Stimulated activated CD8-positive, alpha-beta memory T cell treated with anti-CD3 and anti-CD28 coated beads, Interleukin-7, amount 100 ng/mL, for 1 hour (primary cell): ENCODE measurements around the gene KRT20.
"Not testable (repeated sequence)": the region's sequence is repeated elsewhere in the genome, so short reads cannot be mapped to it uniquely, and the experiment has no call there.

Experiments
- DNase-seq, 2 donors: peaks; one replicate each; pipeline ENCODE4 v3.0.0-alpha.2; 2020; ENCODE audit warnings: low read depth in 2 of 2

KRT20 gene

GRCh38 chr17:40900809-40901356, 15.8 kb upstream of the KRT20 start:
- no peak for DNase-seq

DNA sequence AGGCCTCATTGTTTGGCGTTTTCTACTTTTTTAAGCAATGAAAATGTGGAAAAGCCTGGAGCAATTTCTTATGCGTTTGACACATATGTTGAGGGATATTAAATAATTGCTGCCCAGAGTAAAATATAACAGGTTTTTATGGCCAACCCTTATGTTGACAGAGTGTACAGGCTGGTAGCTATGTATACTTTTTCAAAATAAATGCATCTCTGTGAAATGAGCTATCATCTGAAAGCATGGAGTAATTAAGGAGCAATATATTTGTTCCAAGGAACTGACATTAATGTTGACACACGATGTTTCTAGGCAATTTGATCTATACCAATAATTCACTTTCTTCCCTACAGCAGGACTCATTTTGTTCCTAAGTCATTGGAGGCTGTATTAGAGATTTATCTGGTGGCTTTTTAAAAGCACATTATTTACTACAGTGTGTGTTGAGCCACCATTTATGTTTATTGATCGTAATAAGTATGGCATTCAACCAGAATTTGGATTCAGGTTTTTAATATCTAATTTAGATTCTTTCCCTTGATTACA, 11.9 kb upstream of the KRT20 start:
- DNase-seq, result no peak

DNA sequence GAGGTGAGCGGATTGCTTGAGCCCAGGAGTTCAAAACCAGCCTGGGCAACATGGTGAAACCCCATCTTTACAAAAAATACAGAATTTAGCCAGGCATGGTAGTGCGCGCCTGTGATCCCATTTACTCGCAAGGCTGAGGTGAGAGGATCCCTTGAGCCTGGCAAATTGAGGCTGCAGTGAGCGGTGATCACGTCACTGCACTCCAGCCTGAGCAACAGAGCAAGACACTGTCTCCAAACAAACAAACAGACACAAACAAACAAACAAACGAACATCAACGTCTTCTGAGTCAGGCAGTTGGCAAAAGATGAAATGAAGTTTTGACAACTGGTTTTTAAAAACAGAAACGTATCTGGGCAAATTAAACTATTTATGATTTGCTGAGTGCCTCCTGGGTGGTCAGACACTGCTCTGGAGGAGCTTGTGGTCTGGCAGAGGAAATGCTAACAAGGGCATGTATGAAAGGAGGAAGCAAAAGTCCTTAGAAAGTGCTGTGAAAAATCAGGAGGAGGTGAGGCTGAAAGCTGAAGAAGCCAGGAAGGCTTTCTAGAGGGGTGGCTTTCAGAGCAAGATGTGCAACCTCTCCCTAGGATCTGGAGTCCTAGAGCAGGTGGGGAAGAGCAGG, 10.2 kb upstream of the KRT20 start:
- DNase-seq, result no peak

- DNase-seq, result no peak
Measured at GRCh38 chr17:40888196-40888720, 3.2 kb upstream of the KRT20 start.

DNA sequence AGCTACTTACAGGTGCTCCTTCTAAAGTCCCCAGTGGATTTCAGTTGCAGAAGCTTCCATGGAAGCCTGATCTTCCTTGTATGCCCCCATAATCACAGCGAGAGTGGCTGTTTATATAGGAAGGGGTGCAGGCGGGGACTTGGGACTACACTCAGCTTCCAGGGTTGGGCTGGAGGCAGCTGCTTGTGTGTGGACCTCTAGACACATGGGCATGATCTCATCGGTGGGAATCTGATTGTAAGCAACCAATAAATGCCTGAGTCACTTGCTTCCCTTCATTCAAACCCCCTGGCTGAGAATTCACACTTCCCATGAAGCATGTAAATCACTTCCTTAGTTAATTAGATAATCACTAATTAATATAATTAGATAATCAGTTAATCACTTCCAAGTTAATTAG, 1.0 kb upstream of the KRT20 start:
- DNase-seq, result no peak

DNA sequence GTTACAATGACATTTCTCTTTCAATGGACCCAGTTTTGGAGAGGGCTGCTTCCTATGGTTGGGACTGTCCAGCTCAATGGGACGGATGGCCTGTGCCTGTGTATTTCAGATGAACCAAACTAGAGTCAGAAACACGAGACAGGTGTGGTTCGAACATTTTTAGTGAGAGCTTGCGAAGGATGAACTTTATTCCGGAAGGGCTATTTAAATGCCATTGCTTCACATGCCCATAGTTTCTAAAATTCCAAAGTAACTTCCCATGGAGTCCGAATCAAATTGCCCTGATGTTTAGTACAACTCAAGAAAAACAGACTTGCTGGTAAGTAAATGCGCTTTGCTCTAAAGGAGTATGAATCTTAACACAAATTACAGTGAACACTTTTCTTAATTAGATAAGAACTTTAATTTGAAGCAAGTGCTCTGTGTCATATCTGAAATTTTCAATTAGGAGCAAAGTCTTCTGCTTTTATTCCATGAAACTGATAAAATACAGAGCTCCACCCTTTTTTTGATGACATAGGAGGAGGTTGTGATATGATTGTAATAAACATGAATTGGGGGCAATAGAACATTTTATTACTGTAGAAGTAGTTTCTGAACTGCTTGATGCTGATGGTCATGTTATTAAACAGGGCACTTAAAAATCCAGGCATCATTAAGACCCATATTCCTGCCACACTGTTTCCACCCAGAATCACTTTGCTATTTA, 1.3 kb downstream of the KRT20 start:
- no peak for DNase-seq

DNA sequence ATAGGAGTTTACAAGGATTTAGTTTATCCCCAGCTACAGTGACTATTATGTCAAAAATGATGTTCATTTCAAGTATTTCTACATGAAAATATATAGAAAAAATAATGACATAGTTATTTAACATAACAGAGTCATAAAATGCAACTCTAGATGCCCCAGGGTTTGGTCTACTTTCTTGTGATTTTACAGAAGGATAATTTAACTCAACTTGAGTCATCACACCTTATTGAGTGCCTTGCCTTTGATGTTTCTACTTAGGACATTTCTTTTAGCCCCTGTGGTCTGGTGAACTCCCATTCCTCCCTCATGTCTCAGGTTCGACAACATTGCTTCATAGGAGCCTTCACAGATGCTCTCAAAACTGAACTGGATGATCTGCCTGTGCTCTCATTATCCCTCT, 2.0 kb downstream of the KRT20 start:
- no peak for DNase-seq

DNA sequence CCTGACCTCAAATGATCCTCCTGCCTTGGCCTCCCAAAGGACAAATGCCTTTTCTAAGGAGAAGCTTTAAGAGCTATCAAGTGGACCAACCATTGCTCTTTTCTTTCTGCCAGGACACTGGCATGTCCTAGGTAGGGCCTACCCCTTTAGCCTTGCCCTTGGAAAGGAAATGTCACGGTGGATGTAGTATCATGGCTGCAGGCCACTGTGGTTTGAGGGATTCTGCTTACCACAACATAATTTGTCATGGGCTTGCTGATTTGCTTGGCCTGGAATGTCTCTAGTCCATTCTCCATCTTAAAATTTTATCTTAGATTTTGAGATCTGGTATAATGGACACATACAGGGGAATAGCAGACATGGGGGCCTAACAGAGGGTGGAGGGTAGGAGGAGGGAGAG, 6.0 kb downstream of the KRT20 start:
- no peak for DNase-seq

DNA sequence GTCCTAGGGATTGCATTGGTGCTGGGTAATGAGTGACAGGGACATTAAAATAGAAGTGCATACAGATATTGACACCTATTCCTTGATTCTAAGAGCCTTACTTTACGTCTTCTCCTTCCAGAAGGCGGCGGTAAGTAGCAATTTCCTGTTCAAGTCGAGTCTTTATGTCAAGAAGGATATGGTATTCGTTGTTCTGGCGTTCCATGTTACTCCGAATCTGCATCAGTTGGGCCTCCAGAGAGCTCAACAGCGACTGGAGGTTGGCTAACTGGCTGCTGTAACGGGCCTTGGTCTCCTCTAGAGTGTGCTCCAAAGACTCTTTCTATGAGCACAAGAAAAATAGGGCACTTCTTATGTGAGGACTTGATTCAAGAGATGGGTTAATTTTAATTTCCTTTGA, 7.0 kb downstream of the KRT20 start:
- no peak for DNase-seq

GRCh38 chr17:40873801-40874200, 11.2 kb downstream of the KRT20 start:
- DNase-seq, result no peak

DNA sequence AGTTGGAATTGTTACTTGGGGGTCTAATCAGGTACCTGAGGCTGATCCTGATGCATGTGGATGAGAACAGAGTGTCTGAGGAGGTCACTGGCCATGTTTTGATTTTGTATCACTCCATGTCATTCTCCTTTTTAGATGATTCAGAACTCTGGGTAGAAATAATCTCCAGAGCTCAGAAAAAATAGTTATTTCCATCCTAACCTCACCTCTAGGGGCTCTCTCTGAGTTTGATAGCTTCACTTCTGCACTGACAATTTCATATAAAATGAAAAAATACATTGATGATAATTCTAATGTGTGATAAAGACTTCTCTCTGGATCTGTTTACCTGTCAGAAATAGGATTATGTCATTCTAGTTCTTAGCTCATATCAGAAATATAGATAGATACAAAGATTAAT, 11.8 kb downstream of the KRT20 start:
- DNase-seq, result no peak

GRCh38 chr17:40872416-40872815, 12.6 kb downstream of the KRT20 start:
- no peak for DNase-seq

- no peak for DNase-seq
Measured at GRCh38 chr17:40871316-40871715, 13.7 kb downstream of the KRT20 start.

GRCh38 chr17:40870136-40870535, 14.9 kb downstream of the KRT20 start:
- no peak for DNase-seq

DNA sequence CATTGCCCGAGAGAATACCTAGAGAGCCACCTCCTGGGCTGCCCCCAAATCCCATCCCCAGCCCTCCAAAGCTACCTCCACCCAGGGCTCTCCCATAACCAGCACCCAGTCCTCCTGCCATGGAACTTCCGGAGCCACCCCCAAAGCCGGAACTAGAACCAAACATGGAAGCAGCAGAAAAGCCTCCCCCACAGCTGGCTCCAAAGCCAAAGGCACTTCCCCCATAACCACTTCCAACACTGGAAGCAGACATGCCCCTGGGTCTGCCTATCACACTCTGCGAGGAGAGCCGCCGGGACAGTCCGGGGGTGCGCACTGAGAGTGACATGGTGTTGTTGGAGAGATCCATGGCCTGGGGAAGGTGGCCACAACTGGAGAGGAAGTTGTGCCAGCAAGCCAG, 18.2 kb downstream of the KRT20 start, which contains the start of gene KRT12:
Gene KRT12 (minus strand): TSS at position 386 of the 400 bp plus-strand sequence. CDS start 37 bp downstream, at position 349.
- no peak for DNase-seq

- DNase-seq, result no peak
Measured at GRCh38 chr17:40864661-40865390, 20.2 kb downstream of the KRT20 start.

GRCh38 chr17:40862985-40863733, 21.9 kb downstream of the KRT20 start:
- no peak for DNase-seq

GRCh38 chr17:40859536-40859935, 25.5 kb downstream of the KRT20 start:
- DNase-seq, result no peak

- not testable (repeated sequence) for DNase-seq
Measured at GRCh38 chr17:40858667-40859066, 26.4 kb downstream of the KRT20 start.

DNA sequence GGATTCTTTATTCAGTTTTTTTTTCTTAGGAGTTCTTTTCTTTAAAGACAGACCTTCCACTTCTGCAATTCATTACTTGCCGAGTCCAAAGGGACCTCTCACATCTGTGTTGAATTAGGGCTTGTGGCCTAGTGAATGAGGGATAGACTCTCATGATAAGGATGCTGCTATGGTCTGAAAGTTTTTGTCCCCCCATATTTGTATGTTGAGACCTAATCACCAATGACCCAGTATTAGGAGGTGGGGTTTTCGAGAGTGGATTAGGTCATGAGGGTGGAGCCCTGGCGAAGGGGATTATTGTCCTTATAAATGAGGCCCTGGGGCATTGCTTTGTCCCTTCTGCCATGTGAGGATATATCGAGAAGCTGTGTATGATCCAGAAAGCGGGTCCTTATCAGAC, 27.5 kb downstream of the KRT20 start:
- no peak for DNase-seq

- no peak for DNase-seq
Measured at GRCh38 chr17:40854175-40854814, 30.7 kb downstream of the KRT20 start.
